Stimulated activated CD8-positive, alpha-beta memory T cell treated with anti-CD3 and anti-CD28 coated beads, Interleukin-12 subunit alpha, Interleukin-12 subunit beta, amount 100 ng/mL, for 1 hour (primary cell): ENCODE measurements around the gene CBY3.
"Not testable (repeated sequence)": the region's sequence is repeated elsewhere in the genome, so short reads cannot be mapped to it uniquely, and the experiment has no call there.

Experiments used
- DNase-seq: peaks from one replicate; pipeline ENCODE4 v3.0.0-alpha.2; 2020; ENCODE audit warnings: low read depth

CBY3 gene

DNA sequence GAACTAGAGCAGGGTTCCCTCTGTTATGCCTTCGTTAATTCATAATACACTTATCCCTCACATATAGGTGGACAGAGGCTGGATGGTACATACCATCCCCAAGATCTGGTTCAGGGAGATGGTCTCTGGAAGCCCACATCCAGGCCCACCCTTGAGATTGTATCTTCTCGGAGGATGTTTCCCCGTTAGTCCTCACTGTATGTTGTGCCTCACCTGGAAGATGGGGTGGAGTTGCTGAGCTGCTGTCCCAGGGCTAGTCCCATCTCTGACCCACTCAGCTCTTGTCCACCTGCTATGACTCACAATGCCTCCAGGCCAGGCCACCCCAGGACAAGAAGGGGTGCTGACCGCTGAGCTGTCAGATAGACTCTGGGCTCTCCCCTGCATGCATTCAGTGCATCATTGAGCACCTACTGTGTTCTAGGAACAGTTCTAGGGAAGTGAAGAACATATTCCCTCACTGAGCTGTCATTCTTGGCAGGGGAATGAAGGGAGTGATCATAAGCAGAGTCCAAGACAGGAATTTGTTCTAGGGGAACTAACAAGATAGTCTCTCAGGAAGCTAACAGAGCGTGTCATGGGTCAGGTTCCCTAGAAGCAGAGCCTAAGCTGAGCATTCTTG lies at the start of gene CBY3:
TSS of gene CBY3 (minus strand) at position 255 of the 622 bp plus-strand sequence. CDS start at position 139, 116 bp downstream.
- DNase-seq, result no peak

DNA sequence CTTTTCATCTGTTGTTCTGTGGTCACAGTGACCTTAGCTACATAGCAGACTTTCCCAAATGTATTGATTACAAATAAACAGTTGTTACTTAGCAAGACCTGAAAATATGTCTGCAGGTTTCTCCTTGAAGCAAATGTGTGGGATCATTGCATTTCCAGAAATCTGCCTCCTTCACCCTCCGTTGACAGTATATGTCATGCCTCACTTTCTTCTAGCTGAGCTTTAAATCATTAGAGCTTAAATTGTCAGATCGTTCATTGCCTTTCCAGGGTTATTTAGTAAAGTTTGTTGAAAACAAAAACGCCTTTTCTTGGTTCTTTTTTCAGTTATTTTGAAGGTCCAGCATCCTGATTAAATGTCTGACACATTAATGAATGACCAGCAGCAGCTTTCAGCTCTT lies 49.5 kb upstream of the CBY3 start:
- no peak for DNase-seq

DNA sequence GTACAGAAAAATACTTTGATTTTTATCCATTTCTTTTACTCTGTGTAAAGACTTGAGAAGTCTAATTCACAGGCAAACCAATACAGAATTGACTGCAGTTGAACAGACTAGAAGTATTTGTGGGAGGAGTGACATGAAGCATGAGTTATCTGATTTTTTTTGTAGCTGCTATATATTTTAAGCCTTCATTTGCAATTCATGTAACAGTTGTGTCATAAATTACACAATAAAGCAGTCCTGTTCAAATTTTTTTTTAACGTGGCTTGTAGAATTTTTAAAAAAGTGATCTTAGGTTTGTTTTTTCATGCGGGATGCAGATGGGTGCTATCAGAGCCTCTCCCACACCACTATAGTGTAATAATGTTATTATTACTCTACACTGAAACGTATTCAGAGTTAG lies 48.9 kb upstream of the CBY3 start:
- no peak for DNase-seq

DNA sequence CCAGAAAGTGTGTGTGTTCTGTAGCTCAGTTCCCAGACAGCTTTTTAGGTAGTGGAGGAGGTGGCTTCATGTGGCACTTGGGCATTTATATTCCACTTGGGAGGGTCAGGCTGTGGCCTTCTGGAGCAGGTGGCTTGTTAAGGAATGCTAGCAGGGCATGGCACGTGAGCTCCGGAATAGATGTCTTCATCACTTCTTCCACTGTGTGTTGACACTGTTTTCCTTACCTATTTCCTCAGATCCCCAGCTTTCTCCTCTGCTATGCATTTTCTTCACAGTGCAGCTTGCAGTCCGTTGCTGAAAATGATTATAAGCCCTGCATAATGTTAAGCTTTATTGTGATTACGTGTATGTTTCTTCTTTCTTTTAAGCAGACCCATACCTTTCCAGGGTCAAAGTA lies 48.5 kb upstream of the CBY3 start:
- DNase-seq, result no peak

DNA sequence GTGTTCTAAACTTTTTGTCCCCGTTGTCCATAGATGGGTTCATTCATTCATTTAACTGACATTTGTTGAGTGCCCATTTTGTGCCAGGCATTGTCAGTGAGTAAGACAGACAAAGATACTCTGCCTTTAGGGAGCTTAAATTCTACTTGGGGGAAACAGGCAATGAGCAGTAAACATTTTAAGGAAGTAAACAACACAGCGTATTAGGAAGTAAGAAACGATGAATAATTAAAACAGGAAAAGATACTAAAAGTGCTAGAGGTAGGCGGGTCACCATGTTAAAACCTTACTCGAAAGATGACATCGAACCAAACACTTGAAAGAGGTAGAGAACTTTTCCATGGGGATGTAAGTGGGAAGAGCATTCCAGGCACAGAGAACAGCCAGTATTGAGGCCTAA lies 46.3 kb upstream of the CBY3 start:
- no peak for DNase-seq

DNA sequence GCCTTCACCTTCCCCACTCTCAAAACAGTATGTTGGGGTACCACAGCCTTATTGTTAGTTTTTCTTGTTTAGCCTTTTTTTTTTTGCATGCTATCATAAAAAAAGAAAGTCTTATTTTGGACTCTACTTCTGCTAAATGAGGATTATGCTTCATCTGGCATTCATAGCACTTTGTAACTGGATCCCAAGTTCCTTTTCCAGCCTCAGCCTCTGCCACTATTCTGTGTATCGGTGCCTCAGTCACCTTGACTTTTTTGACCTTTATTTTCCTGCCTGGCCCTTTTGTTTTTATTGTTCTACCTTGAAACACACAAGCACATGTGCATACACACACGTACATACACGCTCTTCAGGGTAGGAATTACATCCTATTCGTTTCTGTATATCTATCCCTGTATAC lies 43.3 kb upstream of the CBY3 start:
- DNase-seq, result no peak

DNA sequence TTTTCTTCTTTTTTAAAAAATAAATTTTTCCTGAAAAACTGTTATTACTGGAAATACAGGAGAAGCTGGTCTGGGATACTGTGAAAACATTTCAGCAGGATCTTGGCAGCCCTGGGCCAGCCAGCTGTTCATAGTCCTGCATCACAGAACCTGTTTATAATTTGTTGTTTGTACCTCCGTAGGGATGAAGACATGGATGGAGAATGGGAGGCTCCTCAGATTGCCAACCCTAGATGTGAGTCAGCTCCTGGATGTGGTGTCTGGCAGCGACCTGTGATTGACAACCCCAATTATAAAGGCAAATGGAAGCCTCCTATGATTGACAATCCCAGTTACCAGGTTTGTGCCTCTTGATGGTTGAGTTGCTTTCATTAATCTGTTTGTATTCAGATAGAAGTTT lies 39.4 kb upstream of the CBY3 start:
- no peak for DNase-seq

DNA sequence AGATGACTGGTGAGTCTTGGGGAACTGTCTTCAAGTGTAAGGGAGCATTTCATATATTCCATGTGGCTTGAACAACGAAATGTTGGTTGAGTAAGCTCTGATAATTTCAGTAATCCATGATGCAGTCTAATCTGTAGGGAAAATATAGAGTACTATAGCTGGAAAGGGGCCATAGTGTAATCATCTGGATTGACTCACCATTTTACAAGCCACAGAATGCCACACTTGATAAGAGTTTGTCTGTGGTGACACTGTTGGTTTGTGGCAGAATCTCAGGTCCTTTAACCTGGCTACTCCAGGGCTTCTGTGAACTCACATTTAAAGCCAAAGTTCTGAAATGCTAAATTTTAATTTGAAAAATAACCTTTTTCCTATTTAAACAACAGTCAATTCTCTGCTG lies 35.5 kb upstream of the CBY3 start:
- no peak for DNase-seq

DNA sequence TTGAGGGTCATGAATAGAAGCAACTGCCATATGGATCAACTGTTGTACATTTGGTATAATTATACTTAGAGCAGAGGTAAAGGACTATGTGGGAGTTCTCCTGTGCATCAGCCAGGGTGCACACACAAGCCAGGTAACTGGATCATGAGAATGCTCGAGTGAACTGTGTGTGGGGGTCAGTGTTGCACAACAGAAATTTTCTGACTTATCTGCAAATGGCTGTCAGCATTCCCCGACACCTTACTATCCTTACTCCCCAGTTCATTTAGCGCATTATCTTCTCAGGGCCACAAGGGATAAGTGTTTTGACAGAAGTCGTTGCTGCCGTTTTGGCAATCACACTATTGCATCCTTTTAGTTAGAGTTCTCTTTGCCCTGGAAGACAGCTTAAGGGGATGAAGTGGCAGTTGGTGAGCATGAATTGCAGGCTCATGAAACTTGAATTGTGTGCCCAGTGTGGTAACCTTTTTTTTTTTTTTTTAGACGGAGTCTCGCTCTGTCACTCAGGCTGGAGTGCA lies 19.6 kb upstream of the CBY3 start:
- no peak for DNase-seq

DNA sequence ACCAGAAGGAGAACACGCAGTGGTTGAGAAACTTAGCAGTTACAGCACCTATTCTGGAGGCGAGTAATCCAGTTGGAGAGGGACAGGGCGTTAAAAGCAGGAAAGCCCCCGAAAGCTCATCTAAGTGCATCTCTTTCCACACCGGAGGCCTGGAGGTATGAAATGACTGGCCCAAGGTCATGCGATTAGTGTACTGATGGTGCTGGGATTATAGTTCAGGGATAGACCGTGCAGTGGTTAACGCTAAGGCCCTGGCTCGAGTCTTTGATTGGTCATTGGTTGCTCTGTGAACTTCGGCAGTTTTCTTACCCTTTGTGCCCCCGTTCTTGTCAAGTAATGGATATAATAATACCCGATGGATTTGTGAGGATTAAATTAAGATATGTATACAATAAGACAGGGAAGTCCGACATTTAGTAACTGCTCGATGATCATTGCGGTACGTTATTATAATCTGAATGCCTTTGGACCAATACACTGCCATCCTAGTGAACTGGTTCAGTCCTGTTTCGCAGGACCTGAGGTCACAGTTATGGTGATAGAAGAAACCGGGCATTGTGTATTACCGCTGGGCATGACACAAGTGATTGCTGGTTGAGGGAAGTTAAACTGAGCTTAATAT lies 18.9 kb upstream of the CBY3 start:
- no peak for DNase-seq

DNA sequence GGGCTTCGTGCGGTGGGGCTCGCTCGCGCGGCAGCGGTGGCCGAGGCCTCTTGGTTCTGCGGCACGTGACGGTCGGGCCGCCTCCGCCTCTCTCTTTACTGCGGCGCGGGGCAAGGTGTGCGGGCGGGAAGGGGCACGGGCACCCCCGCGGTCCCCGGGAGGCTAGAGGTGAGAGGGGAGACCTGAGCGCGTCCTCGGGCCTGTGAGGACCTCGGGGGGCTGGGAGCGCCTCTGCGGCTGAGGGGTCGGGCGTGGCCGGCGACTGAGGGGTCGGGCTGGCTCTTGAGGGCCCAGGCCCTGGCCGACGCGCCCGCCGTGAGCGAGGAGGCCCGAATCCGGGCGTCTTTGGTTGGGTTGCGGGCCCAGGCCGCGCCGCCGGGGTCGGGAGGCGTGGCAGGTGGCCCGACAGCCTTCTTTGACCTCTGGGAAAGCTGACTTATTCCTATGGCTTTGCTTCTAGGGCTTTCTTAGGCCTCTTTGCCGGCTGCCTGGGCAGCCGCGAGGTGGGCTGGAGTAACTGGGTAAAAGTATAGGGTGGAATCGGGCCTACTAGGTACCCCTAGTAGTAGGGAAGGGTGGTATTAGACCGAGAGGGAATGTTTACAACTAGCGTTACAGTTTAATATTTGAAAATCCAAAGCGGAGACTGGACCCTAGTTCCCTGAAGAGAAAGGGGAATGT lies 18.2 kb upstream of the CBY3 start, which contains the start of gene CANX:
TSS of gene CANX (plus strand) at position 33 of the 681 bp plus-strand sequence. CDS start 6,715 bp downstream, outside the sequence.
- DNase-seq, result no peak

DNA sequence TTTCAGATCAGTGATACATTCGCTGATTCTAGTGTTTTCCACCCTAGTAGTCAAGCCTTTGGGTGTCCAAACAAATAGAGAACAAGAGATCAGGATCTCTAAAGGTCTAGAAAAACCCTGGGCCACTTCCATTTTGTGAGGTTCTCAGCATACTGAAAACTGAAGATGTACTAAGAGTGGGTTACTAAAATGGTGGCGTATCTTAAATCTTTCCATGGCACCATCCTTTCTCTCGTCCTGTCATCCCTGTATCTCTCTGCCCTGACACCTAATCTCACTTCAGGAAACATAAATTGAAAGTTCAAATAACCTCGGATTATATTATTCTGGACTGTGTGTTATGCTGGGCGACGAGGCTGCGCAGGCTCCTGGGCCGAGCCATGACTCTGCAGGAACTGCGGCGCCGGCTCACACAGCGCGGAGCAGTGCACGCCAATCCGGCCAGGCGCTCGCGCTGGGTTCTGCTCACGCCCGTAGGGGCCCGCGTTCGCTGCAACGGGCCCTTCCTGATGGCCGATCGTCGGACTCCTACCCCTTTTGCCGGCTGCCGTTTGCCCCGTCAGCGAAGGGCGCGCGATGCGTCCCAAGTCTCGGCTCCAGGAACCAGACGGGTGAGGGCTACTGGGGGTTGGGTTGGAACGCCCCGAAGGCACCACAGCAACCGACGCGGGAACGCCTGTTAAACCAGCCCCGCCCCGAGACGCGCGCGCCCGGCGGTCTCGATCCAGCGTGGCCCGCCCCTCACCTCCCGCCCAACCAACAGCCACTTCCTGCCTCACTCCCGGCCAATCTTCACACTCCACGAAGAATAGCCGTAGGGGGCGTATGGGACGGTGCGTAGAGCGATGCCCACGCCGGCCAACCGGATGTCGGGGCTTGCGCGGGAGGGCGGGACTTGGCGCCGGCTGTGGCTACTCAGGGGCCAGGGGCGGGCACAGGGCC lies 17.4 kb upstream of the CBY3 start:
- peak; percentile 96 for DNase-seq

DNA sequence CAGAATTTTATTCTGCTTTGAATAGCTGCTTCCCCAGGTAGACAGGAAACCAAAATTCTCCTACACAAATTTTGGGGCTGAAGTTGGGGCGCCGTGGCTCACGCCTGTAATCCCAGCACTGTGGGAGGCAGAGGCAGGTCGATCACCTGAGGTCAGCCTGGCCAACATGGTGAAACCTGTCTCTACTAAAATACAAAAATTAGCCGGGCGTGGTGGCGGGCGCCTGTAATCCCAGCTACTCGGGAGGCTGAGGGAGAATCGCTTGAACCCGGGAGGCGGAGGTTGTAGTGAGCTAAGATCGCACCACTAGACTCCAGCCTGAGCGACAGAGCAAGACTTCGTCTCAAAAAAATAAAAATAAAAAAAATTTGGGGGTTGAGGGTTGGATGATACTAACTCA lies 16.7 kb upstream of the CBY3 start:
- not testable (repeated sequence) for DNase-seq

DNA sequence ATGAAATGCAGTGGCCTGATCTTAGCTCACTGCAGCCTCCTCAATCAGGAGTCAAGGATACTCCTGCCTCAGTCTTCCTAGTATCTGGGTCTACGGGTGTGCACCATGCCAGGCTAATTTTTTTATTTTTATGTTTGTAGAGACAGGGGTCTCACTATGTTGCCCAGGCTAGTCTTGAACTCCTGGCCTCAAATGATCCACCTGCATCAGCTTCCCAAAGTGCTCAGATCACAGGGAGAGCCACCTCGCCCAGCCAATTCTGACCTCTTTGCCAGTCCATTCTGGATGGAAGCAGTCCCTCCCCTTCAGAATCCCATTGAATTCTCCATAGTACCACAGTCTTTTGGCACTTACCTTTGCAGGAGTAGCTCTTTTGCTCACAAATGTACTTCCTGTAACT lies 16.3 kb upstream of the CBY3 start:
- no peak for DNase-seq

DNA sequence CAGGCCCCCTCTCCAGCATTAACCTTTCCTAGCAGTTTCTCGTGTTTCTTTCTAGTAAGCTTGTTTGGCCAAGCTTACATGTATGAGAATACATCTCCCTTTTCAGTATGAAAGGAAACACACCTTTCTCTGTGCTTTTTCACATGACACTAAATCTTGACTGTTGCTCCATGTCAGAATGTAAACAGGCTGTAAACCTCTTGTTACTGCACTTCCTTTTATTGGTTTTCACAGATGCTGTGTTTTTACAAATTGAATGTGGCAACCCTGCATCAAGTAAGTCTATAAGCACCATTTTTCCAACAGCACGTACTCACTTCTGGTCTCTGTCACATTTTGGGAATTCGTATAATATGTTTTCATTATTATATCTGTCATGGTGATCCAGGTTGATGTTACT lies 15.8 kb upstream of the CBY3 start:
- no peak for DNase-seq

DNA sequence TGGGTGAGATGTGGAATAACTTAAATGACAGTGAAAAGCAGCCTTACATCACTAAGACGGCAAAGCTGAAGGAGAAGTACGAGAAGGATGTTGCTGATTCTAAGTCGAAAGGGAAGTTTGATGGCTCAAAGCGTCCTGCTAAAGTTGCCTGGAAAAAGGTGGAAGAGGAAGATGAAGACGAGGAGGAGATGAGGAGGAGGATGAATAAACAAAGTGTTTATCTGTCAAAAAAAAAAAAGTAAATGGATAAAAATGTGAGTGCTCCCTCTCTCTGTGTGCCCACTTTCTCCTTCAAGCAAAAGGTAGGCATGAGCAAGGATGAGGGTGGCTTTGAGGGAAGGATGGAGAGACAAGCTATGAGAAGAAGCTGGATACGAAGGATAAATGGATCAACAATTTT lies 13.7 kb upstream of the CBY3 start:
- no peak for DNase-seq

DNA sequence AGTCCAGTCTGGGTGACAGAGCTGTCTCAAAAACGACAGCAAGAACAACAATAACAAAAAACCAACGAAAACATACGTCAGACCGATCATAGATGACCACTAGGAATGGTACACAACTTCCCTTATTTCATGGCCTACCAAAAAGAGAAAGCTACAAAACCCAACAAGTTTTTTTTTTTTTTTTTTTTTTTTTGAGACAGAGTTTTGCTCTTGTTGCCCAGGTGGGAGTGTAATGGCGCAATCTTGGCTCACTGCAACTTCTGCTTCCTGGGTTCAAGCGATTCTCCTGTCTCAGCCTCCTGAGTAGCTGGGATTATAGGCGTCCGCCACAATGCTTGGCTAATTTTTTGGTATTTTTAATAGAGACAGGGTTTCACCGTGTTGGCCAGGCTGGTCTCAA lies 8.4 kb upstream of the CBY3 start:
- DNase-seq, result not testable (repeated sequence)

DNA sequence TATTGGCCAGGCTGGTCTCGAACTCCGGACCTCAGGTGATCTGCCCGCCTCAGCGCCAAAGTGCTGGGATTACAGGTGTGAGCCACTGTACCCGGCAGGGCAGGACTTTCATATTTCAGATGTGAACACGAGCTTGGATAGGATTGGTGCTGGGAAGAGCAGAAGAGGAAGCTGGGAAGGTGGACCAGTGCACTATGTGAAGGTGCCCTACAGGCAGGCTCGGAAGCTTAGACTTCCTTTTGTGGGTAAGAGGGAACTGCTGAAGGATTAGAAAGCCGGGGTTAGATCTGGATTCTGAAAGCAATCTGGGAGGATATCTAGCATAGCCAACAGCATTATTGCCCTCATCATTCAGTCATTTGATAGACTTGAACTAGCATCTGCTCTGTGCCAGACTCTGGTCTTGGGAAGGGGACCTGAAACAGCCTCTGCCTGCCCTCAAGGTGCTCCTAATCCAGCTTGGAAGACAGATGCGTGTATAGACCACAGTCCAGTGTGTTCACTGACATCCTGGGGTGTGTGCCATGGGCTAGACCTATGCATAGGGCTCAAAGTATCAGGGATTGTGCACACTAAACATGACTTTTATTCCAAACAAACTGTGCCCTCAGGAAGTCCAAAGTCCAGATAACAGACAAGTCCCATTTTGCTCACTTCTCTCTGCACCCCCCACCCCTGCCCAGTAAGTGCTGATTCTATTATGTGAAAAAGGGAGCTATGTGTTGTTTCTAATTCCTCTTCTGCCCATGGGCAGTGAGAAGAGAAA lies 637 bp downstream of the CBY3 start:
- no peak for DNase-seq

DNA sequence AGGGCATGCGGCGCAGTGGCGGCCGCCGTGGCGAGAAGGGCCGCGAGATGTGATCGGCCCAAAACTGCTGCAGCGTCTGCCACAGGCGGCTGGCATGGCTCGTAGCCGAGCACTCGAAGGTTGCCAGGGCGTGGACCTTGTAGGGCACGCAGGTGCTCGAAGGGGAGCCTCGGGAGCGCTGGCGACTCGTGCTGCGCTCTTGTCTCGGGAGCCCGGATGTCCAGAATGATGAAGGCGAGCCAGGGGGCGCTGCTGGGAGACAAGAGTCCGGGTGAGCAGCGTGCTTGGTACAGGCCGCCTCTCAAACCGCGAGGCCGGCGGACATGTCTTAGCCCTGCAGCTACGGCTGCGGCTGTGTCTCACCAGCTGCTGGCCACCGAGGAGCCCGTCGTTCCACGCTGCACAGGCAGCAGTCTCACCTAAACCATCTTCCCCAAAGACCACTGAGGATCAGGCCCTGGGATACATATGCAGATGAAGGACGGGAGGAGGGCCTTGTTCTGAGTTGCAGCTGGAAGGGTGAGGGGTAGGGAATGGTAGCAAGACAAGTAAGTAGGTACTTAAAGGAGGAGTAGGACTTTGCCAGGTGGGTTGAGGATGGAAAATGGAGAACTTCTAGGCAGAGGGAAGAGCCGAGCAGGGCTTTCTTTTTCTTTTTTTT lies 1.7 kb downstream of the CBY3 start:
- peak; percentile 41 for DNase-seq

DNA sequence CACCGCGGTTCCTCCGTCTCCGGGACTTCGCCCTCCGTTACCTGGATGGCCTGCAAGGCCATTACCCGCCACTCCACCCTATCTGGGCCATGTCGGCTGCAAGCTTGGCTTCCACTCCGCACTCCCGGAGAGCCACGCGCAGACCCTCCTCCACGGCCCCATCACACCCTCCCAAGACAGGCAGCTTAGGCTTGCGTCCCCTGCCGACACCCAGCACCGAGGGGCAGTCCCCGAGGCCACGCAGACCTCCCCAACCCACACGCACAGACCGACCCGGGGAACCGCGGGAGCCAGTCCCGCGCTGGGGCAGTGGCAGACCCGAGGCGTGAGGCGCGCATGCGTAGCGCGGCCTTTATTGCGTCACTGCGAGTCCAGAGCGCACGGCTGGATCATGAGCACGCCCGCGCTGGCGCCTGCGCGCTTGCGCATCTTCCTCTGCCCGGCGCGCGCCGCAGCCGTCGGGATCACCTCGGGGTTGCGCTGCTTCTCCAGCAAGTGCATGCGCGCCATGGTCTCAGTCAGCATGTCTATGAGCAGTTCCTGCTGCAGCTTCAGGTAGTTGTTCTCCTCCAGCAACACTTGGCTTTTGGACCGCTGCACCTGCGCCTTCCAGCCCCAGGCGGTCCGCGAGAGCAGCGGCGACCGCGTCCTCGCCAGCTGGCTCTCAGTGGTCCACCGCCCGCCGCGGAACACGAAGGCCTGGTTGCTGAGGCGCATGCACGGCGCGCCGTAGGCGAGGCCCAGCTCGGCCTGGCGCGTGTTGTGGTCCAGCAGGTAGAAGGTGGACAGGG lies 2.4 kb downstream of the CBY3 start:
- DNase-seq, result peak; percentile 88
